IMR-90 (cell line): ENCODE measurements around the gene ATXN3. TPM values are rescaled to one million over a fixed set of nuclear protein-coding genes. Genes with fewer than 3 reads are reported as not detected.

Source experiments
- ATAC-seq: fragments of 200-7000 bp; cut with Tn5 transposase; 2 replicates; pipeline ENCODE4 v1.9.1; 2020; ENCODE audit warnings: low read depth, mild to moderate bottlenecking, moderate library complexity
- BruUV-seq: library from RNA; stranded (reverse); fragments of 400-500 nt; replicated peaks from 2 replicates; lab custom pipeline; 2021; lab: Mats Ljungman, UMichigan
- CTCF ChIA-PET: fragments of 300-600 bp; formaldehyde crosslinking; extraction: SDS; loops from one replicate; lab custom pipeline; 2021; ENCODE audit warnings: antibody characterized with exemption; lab: Yijun Ruan, JAX
- POLR2A ChIA-PET: fragments of 300-600 bp; sonication (Branson Sonifier 250); formaldehyde crosslinking; loops from one replicate; lab custom pipeline; 2022; ENCODE audit warnings: antibody characterized with exemption; ENCODE audit not compliant: unreplicated experiment; lab: Charles Lee
- DNase-seq: peaks from one replicate; pipeline ENCODE4 v3.0.0; 2013
- H2AFZ ChIP-seq: replicated peaks from 2 replicates; pipeline ENCODE3; 2013; ENCODE audit warnings: low read length, mild to moderate bottlenecking; ENCODE audit not compliant: poor library complexity
- H2AK5ac ChIP-seq: 2 replicates; pipeline ENCODE4 v1.6.1; 2013; ENCODE audit warnings: low read depth, low read length, inconsistent platforms
- H2AK9ac ChIP-seq: replicated peaks from 2 replicates; pipeline ENCODE3; 2013; ENCODE audit warnings: mild to moderate bottlenecking, low read depth, low read length, moderate library complexity; ENCODE audit not compliant: poor library complexity
- H2BK120ac ChIP-seq: 2 replicates; pipeline ENCODE4 v1.6.1; 2013; ENCODE audit warnings: low read depth, low read length, inconsistent platforms
- H2BK15ac ChIP-seq: 3 replicates; pipeline ENCODE4 v1.6.1; 2013; ENCODE audit warnings: low read depth, low read length, inconsistent platforms
- H2BK20ac ChIP-seq: 2 replicates; pipeline ENCODE4 v1.6.1; 2013; ENCODE audit warnings: low read depth, mild to moderate bottlenecking, inconsistent platforms, low read length, moderate library complexity
- H2BK5ac ChIP-seq: 2 replicates; pipeline ENCODE4 v1.6.1; 2013; ENCODE audit warnings: mild to moderate bottlenecking, low read depth, low read length, inconsistent platforms; ENCODE audit not compliant: poor library complexity, severe bottlenecking
- H3K14ac ChIP-seq: replicated peaks from 2 replicates; pipeline ENCODE4 v1.6.1; 2013; ENCODE audit warnings: low read depth, low read length, inconsistent platforms
- H3K18ac ChIP-seq: 2 replicates; pipeline ENCODE4 v1.6.1; 2013; ENCODE audit warnings: low read depth, low read length, control low read depth
- H3K23ac ChIP-seq: 2 replicates; pipeline ENCODE4 v1.6.1; 2013; ENCODE audit warnings: low read depth, low read length, inconsistent platforms
- H3K27ac ChIP-seq: 2 replicates; pipeline ENCODE4 v1.5.1; 2013; ENCODE audit warnings: mild to moderate bottlenecking, control low read depth, low read length; ENCODE audit not compliant: insufficient read depth
- H3K27me3 ChIP-seq: 2 replicates; pipeline ENCODE4 v1.6.1; 2013; ENCODE audit warnings: low read length; ENCODE audit not compliant: control insufficient read depth, insufficient read depth
- H3K36me3 ChIP-seq: 2 replicates; pipeline ENCODE4 v1.6.1; 2013; ENCODE audit warnings: low read length, mixed read lengths; ENCODE audit not compliant: control insufficient read depth, insufficient read depth
- H3K4ac ChIP-seq: 2 replicates; pipeline ENCODE4 v1.6.1; 2013; ENCODE audit warnings: low read depth, low read length, inconsistent platforms
- H3K4me1 ChIP-seq: 2 replicates; pipeline ENCODE4 v1.6.1; 2013; ENCODE audit warnings: low read length, mixed read lengths; ENCODE audit not compliant: control insufficient read depth, insufficient read depth
- H3K4me2 ChIP-seq: 2 replicates; pipeline ENCODE4 v1.6.1; 2013; ENCODE audit warnings: low read depth, mild to moderate bottlenecking, control low read depth, low read length, moderate library complexity
- H3K4me3 ChIP-seq: 2 replicates; pipeline ENCODE4 v1.5.1; 2013; ENCODE audit warnings: low read depth, mild to moderate bottlenecking, control low read depth, low read length, moderate library complexity; ENCODE audit not compliant: insufficient read depth
- H3K56ac ChIP-seq: 2 replicates; pipeline ENCODE4 v1.6.1; 2013; ENCODE audit warnings: low read length, inconsistent platforms; ENCODE audit not compliant: insufficient read depth; ENCODE audit errors: extremely low read depth
- H3K79me1 ChIP-seq, 2 experiments: 2 replicates each; pipeline ENCODE4 v1.6.1; 2013; ENCODE audit warnings: low read length in 2 of 2, inconsistent platforms in 1 of 2, low read depth in 1 of 2
- H3K9ac ChIP-seq: 2 replicates; pipeline ENCODE4 v1.6.1; 2013; ENCODE audit warnings: low read depth, low read length, control low read depth
- H3K9me1 ChIP-seq: 2 replicates; pipeline ENCODE4 v1.6.1; 2013; ENCODE audit warnings: low read length, inconsistent platforms; ENCODE audit not compliant: insufficient read depth
- H3K9me3 ChIP-seq: 2 replicates; pipeline ENCODE4 v1.6.1; 2013; ENCODE audit warnings: low read length; ENCODE audit not compliant: control insufficient read depth, insufficient read depth
- H4K20me1 ChIP-seq: 2 replicates; pipeline ENCODE4 v1.6.1; 2013; ENCODE audit warnings: low read length, inconsistent platforms; ENCODE audit not compliant: insufficient read depth
- H4K5ac ChIP-seq: 2 replicates; pipeline ENCODE4 v1.6.1; 2013; ENCODE audit warnings: mild to moderate bottlenecking, low read depth, low read length, control low read depth
- H4K8ac ChIP-seq, 2 experiments: 2 replicates each; pipeline ENCODE4 v1.6.1; 2013; ENCODE audit warnings: low read depth in 2 of 2, low read length in 2 of 2, control low read depth in 1 of 2, inconsistent platforms in 1 of 2
- H4K91ac ChIP-seq: 2 replicates; pipeline ENCODE4 v1.6.1; 2013; ENCODE audit warnings: low read depth, low read length, inconsistent platforms; ENCODE audit not compliant: insufficient read depth
- BHLHE40 ChIP-seq: fragments of 150-350 bp; IDR thresholded peaks from 2 replicates; pipeline ENCODE4 v1.6.1; 2016; ENCODE audit warnings: mild to moderate bottlenecking, low read depth, low read length
- CHD1 ChIP-seq: IDR thresholded peaks from 2 replicates; pipeline ENCODE4 v1.6.1; 2012; ENCODE audit warnings: low read depth, low read length, improper control_type of control experiment
- CTCF ChIP-seq: conservative IDR thresholded peaks from 2 replicates; pipeline ENCODE4 v1.5.1; 2012; ENCODE audit warnings: mild to moderate bottlenecking, low read depth, low read length, improper control_type of control experiment
- MAFK ChIP-seq: IDR thresholded peaks from 2 replicates; pipeline ENCODE4 v1.6.1; 2012; ENCODE audit warnings: low read depth, low read length, improper control_type of control experiment
- RCOR1 ChIP-seq: IDR thresholded peaks from 2 replicates; pipeline ENCODE4 v1.6.1; 2012; ENCODE audit warnings: mild to moderate bottlenecking, low read length, improper control_type of control experiment; ENCODE audit not compliant: insufficient replicate concordance
- RFX5 ChIP-seq: IDR thresholded peaks from 2 replicates; pipeline ENCODE4 v1.8.0; 2012; ENCODE audit warnings: low read depth, mild to moderate bottlenecking, low read length, moderate library complexity
- WGBS, 2 experiments: methylation state at CpG; one replicate each; pipeline versions ENCODE4 v1.1.5 to v1.1.7; 2013; ENCODE audit warnings: missing lambda C conversion rate in 2 of 2; ENCODE audit not compliant: insufficient read length in 1 of 2; ENCODE audit errors: extremely low coverage in 2 of 2; 5-methylcytosine and 5-hydroxymethylcytosine counted together
- dilution Hi-C: fragments of 300-500 bp; cut with HindIII; formaldehyde crosslinking; loops from one replicate; pipeline ENCODE4 v1.14.3; 2018; ENCODE audit warnings: low sequenced_read_pairs; ENCODE audit not compliant: unreplicated experiment
- in situ Hi-C: fragments of 300-500 bp; cut with MboI; formaldehyde crosslinking; loops from 3 replicates; pipeline ENCODE4 v1.14.3; 2019; ENCODE audit warnings: low sequenced_read_pairs, inconsistent platforms, mixed read lengths
- intact Hi-C: fragments of 100-400 bp; cut with micrococcal nuclease; formaldehyde crosslinking; loops from 2 replicates; pipeline ENCODE4 v1.10.0; 2022
- polyA plus RNA-seq, 3 experiments: library from polyadenylated mRNA; depleted of rRNA; stranded (reverse); fragments of >200 nt; gene quantifications; 2 replicates each; pipeline ENCODE4 v1.2.3, GENCODE V29; 2012; ENCODE audit warnings: low replicate concordance in 1 of 3
- total RNA-seq: library from RNA; depleted of rRNA; stranded (reverse); fragments of >200 nt; gene quantifications from 2 replicates; pipeline ENCODE4 v1.2.3, GENCODE V29; 2012
- TF ChIP-seq, protein P1 (sequence below): fragments of 150-350 bp; IDR thresholded peaks from 2 replicates; pipeline ENCODE4 v1.6.1; 2017; ENCODE audit warnings: mild to moderate bottlenecking, antibody characterized with exemption, low read length, low read depth

Gene ATXN3
- total and polyA plus RNA-seq, 2 of the 4 experiments (the other 2 are of a cell fraction): 9.0 to 13.9 TPM

DNA sequence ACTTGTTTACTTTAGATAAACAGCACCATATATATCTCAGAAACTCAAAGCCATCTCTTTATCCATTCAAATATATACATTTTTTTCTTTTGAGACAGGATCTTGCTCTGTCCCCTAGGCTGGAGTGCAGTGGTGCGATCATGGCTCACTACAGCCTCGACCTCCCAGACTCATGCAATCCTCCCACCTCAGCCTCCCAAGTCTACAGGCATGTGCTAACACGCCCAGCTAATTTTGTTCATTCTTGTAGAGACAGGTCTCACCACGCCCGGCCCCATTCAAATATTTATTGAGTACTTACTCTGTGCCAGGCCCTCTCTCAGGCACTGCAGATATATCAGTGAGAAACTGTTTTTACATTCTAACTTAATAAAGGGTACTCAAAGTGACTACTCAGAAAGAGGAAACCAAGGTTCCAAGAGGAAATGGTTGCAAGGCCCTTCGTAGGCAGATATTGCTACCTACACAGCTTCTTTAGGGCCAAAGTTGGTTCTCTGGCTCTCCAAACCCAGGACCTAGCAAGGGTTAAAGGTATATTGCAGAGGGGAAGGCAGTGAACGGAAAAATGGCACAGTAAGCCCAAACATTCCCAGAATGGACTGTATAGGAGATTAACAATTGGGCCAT lies 2.9 kb downstream of the ATXN3 start:
- in situ Hi-C loops (no loop called here), dilution Hi-C loops (no loop called here), intact Hi-C loops (loop anchor here (10.0 kb wide), 1 partner anchor 159 kb away; the partner anchor contains the start of gene FBLN5)
- Histone ChIP-seq H2BK120ac (no peak overlapping the region), H2AK9ac (no peak overlapping the region), H3K56ac (no peak overlapping the region), H3K9me3 (no peaks in the 10 kb centered on the region), H4K20me1 (no peaks in the 10 kb centered on the region; the same call in 1 of the 2 replicates), H4K91ac (no peak overlapping the region), H3K27me3 (no peaks in the 10 kb centered on the region), H3K14ac (no peak overlapping the region; the same call in 1 of the 2 replicates), H3K4me2 (peak overlapping the region; percentile 24; the same call in 1 of the 2 replicates), H2BK15ac (no peak overlapping the region), H3K79me1 (peaks cover 24 to 45% of the 10 kb centered on the region in 2 experiments), H3K18ac (no peak overlapping the region; the same call in 1 of the 2 replicates), H3K9ac (no peak overlapping the region), H3K23ac (0 out of 2 replicates have a peak overlapping the region, but pooled peaks have one; percentile 46), H3K4me3 (no peak overlapping the region), H3K36me3 (no peaks in the 10 kb centered on the region), H4K5ac (no peak overlapping the region), H3K4ac (peak overlapping the region; percentile 35; the same call in 1 of the 2 replicates), H3K27ac (peak overlapping the region; percentile 39; the same call in 1 of the 2 replicates), H2AK5ac (no peak overlapping the region), H2BK20ac (no peak overlapping the region; the same call in 1 of the 2 replicates), H2BK5ac (no peak overlapping the region), H2AFZ (no peak overlapping the region), H3K4me1 (peaks cover 7% of the 10 kb centered on the region; the same call in 1 of the 2 replicates), H4K8ac (0 out of 4 replicates have a peak overlapping the region, but pooled peaks of 1 of the 2 experiments have one; percentile 17), H3K9me1 (peaks cover 13% of the 10 kb centered on the region)
- no TSS peak for BruUV-seq
- no peak for ATAC-seq
- ChIA-PET CTCF (interaction anchor here (0.6 kb wide), 1 partner anchor 38 kb away, joined by 4 read pairs; no protein-coding TSS in a partner anchor), POLR2A (no interaction called here)
- no peak for DNase-seq
- 93% methylated on average over 6 of the region's 7 CpGs; no CpG with 5 or more reads in 1 of the 2 experiments for WGBS, 2 experiments
- no peak for TF ChIP-seq RFX5
- TF ChIP-seq MAFK: no peak
- no peak for TF ChIP-seq BHLHE40
- TF ChIP-seq CTCF: no peak
- no peak for TF ChIP-seq CHD1
- no peak for TF ChIP-seq RCOR1
- TF ChIP-seq, protein P1, sequence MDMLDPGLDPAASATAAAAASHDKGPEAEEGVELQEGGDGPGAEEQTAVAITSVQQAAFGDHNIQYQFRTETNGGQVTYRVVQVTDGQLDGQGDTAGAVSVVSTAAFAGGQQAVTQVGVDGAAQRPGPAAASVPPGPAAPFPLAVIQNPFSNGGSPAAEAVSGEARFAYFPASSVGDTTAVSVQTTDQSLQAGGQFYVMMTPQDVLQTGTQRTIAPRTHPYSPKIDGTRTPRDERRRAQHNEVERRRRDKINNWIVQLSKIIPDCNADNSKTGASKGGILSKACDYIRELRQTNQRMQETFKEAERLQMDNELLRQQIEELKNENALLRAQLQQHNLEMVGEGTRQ: no peak
